HEK293 (cell line): ENCODE data around the gene RIOK1.

Source experiments
- SETDB1 ChIP-seq: IDR thresholded peaks from one replicate; pipeline ENCODE4 v1.6.1; 2017; ENCODE audit warnings: mild to moderate bottlenecking, low read length, moderate library complexity, mixed read lengths; ENCODE audit not compliant: insufficient read length
- TSHZ1 ChIP-seq: fragments of 450-650 bp; formaldehyde crosslinking; IDR thresholded peaks from 2 replicates; pipeline ENCODE4 v1.5.1; 2016; ENCODE audit warnings: missing biosample characterization, missing genetic modification characterization, borderline replicate concordance
- ZBTB17 ChIP-seq: fragments of 450-650 bp; formaldehyde crosslinking; IDR thresholded peaks from 2 replicates; pipeline ENCODE4 v1.5.1; 2016; ENCODE audit warnings: missing biosample characterization, missing genetic modification characterization
- ZNF132 ChIP-seq: fragments of 450-650 bp; formaldehyde crosslinking; IDR thresholded peaks from 2 replicates; pipeline ENCODE4 v1.5.1; 2017; ENCODE audit warnings: missing biosample characterization, missing genetic modification characterization, borderline replicate concordance
- ZNF174 ChIP-seq: fragments of 450-650 bp; formaldehyde crosslinking; IDR thresholded peaks from 2 replicates; pipeline ENCODE4 v1.5.0; 2017; ENCODE audit warnings: missing biosample characterization, mild to moderate bottlenecking, missing genetic modification characterization
- ZNF211 ChIP-seq: fragments of 450-650 bp; formaldehyde crosslinking; IDR thresholded peaks from 2 replicates; pipeline ENCODE4 v1.5.1; 2016; ENCODE audit warnings: low read depth, missing biosample characterization, missing genetic modification characterization
- ZNF335 ChIP-seq: fragments of 450-650 bp; formaldehyde crosslinking; conservative IDR thresholded peaks from 2 replicates; pipeline ENCODE4 v1.5.1; 2016; ENCODE audit warnings: missing biosample characterization, missing genetic modification characterization
- ZNF341 ChIP-seq: fragments of 450-650 bp; formaldehyde crosslinking; IDR thresholded peaks from 2 replicates; pipeline ENCODE4; 2016; ENCODE audit warnings: low read depth, missing biosample characterization, missing genetic modification characterization
- ZNF561 ChIP-seq: fragments of 450-650 bp; IDR thresholded peaks from 2 replicates; pipeline ENCODE4 v1.5.1; 2018; ENCODE audit warnings: missing biosample characterization, missing genetic modification characterization, borderline replicate concordance
- TF ChIP-seq, protein P1 (sequence below): sonication (generic); formaldehyde crosslinking; IDR thresholded peaks from 2 replicates; pipeline ENCODE4 v1.8.1; 2022; ENCODE audit warnings: mild to moderate bottlenecking, moderate library complexity, missing genetic modification reagents
- TF ChIP-seq, protein P2 (sequence below): fragments of 450-650 bp; formaldehyde crosslinking; IDR thresholded peaks from 2 replicates; pipeline ENCODE4 v1.5.1; 2016; ENCODE audit warnings: missing biosample characterization, missing genetic modification characterization
- TF ChIP-seq, protein P3 (sequence below): fragments of 450-650 bp; formaldehyde crosslinking; IDR thresholded peaks from 2 replicates; pipeline ENCODE4 v1.5.1; 2016; ENCODE audit warnings: missing biosample characterization, missing genetic modification characterization
- TF ChIP-seq, protein P4 (sequence below): fragments of 450-650 bp; formaldehyde crosslinking; IDR thresholded peaks from 2 replicates; pipeline ENCODE4 v1.5.1; 2016; ENCODE audit warnings: missing biosample characterization, missing genetic modification characterization

DNA sequence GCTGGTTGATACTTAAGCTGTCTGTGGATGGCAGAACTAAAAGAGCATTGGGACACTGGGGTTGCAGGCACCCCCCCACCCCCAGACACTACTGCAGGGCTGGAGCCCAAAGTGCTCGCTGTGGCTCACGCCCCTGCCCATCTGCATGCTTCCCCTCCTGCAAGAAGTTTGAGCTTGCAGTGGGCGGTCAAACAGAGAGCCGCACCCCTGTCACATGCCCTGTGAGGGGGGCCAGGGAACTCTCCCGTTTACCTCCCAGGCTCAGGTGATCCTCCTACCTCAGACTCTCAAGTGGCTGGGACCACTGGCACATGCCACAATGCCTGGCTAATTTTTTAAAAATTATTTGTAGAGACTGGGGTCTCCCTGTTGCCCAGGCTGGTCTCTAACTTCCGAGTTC lies 63.3 kb downstream of the RIOK1 start:
- TF ChIP-seq ZNF211 (tag by site-specific recombination) (no peak), SETDB1 (no peak), ZNF174 (tag by site-specific recombination) (no peak), ZNF341 (tag by site-specific recombination) (no peak), TSHZ1 (tag by site-specific recombination) (no peak), ZNF335 (tag by site-specific recombination) (no peak), ZBTB17 (tag by site-specific recombination) (no peak), ZNF132 (tag by site-specific recombination) (no peak), ZNF561 (tag by site-specific recombination) (no peak)
- TF ChIP-seq, protein P1, sequence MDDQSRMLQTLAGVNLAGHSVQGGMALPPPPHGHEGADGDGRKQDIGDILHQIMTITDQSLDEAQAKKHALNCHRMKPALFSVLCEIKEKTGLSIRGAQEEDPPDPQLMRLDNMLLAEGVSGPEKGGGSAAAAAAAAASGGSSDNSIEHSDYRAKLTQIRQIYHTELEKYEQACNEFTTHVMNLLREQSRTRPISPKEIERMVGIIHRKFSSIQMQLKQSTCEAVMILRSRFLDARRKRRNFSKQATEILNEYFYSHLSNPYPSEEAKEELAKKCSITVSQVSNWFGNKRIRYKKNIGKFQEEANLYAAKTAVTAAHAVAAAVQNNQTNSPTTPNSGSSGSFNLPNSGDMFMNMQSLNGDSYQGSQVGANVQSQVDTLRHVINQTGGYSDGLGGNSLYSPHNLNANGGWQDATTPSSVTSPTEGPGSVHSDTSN: no peak
- TF ChIP-seq, protein P2, sequence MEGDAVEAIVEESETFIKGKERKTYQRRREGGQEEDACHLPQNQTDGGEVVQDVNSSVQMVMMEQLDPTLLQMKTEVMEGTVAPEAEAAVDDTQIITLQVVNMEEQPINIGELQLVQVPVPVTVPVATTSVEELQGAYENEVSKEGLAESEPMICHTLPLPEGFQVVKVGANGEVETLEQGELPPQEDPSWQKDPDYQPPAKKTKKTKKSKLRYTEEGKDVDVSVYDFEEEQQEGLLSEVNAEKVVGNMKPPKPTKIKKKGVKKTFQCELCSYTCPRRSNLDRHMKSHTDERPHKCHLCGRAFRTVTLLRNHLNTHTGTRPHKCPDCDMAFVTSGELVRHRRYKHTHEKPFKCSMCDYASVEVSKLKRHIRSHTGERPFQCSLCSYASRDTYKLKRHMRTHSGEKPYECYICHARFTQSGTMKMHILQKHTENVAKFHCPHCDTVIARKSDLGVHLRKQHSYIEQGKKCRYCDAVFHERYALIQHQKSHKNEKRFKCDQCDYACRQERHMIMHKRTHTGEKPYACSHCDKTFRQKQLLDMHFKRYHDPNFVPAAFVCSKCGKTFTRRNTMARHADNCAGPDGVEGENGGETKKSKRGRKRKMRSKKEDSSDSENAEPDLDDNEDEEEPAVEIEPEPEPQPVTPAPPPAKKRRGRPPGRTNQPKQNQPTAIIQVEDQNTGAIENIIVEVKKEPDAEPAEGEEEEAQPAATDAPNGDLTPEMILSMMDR (tag by site-specific recombination): no peak
- TF ChIP-seq, protein P3, sequence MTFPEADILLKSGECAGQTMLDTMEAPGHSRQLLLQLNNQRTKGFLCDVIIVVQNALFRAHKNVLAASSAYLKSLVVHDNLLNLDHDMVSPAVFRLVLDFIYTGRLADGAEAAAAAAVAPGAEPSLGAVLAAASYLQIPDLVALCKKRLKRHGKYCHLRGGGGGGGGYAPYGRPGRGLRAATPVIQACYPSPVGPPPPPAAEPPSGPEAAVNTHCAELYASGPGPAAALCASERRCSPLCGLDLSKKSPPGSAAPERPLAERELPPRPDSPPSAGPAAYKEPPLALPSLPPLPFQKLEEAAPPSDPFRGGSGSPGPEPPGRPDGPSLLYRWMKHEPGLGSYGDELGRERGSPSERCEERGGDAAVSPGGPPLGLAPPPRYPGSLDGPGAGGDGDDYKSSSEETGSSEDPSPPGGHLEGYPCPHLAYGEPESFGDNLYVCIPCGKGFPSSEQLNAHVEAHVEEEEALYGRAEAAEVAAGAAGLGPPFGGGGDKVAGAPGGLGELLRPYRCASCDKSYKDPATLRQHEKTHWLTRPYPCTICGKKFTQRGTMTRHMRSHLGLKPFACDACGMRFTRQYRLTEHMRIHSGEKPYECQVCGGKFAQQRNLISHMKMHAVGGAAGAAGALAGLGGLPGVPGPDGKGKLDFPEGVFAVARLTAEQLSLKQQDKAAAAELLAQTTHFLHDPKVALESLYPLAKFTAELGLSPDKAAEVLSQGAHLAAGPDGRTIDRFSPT (tag by site-specific recombination): no peak
- TF ChIP-seq, protein P4, sequence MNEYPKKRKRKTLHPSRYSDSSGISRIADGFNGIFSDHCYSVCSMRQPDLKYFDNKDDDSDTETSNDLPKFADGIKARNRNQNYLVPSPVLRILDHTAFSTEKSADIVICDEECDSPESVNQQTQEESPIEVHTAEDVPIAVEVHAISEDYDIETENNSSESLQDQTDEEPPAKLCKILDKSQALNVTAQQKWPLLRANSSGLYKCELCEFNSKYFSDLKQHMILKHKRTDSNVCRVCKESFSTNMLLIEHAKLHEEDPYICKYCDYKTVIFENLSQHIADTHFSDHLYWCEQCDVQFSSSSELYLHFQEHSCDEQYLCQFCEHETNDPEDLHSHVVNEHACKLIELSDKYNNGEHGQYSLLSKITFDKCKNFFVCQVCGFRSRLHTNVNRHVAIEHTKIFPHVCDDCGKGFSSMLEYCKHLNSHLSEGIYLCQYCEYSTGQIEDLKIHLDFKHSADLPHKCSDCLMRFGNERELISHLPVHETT (tag by site-specific recombination): no peak
